PFSK-1 (cell line): ENCODE results near the gene TMEM147.

Experiments
- FOXP2 ChIP-seq: optimal IDR thresholded peaks from 2 replicates; pipeline ENCODE3; 2011; ENCODE audit warnings: borderline replicate concordance, control low read depth, inconsistent platforms; ENCODE audit not compliant: insufficient read depth; ENCODE audit errors: extremely low read length, extremely low read depth
- POLR2AphosphoS5 ChIP-seq: IDR thresholded peaks from 2 replicates; pipeline ENCODE4 v1.6.1; 2012; ENCODE audit warnings: low read depth, mild to moderate bottlenecking, control low read depth, low read length, moderate library complexity
- REST ChIP-seq, 2 experiments: IDR thresholded peaks; 2 replicates each; pipeline versions ENCODE4 v1.6.1 to v1.8.0; 2011 to 2012; ENCODE audit warnings: low read depth in 2 of 2, low read length in 2 of 2, control low read depth in 1 of 2, inconsistent platforms in 1 of 2, mild to moderate bottlenecking in 1 of 2, moderate library complexity in 1 of 2; ENCODE audit not compliant: insufficient read depth in 1 of 2
- SIN3A ChIP-seq: IDR thresholded peaks from 2 replicates; pipeline ENCODE4 v1.6.1; 2012; ENCODE audit warnings: mild to moderate bottlenecking, low read length, moderate library complexity, borderline replicate concordance; ENCODE audit not compliant: insufficient read depth
- TAF1 ChIP-seq: IDR thresholded peaks from 2 replicates; pipeline ENCODE4 v1.6.1; 2012; ENCODE audit warnings: low read length, control low read depth, borderline replicate concordance; ENCODE audit not compliant: insufficient read depth

DNA sequence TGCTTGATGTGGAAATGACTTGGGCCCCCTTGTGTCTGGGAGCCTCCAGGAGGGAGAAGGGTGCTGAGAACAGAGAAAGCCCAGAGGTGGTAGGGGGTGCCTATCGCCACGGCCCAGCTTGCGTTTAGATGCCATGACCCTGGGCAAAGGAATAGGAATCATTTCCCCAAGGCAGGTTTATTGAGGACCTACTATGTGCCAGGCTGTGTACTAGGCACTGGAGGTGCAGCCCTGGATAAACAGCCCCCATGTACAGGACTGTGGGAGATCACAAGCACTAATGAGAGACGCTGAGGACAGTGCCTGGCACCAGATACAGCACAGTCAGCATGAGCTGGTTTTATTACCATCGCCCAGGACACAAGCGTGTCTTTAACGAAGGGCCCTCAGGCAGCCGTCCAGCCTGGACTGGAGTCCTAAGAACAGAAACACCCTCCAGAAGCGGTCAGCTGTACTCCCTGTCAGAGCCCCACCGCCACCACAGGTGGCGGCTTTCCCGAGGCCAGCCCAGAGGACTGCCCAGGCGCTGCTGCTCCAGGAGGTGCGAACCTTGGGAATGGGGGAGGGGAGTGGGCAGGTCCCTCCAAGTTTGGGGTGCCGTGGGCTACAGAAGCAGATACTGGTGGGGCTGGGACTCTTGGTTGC, 4.6 kb downstream of the TMEM147 start:
- TF ChIP-seq REST (IDR thresholded peaks at IDR 0.05; ENCODE audit: insufficient read depth in 1 of 2, low read depth in 2 of 2, low read length in 2 of 2) (no peak), SIN3A (no peak), POLR2AphosphoS5 (no peak), TAF1 (no peak), FOXP2 (no peak)
